K562 (cell line): Measurements from ENCODE around the gene PPP6C. TPM values are rescaled to one million over a fixed set of nuclear protein-coding genes. Genes with fewer than 3 reads are reported as not detected.
A peak's percentile ranks its signal among the peaks of the same experiment; 100 is the strongest.

Source experiments
- BRCA1 ChIP-seq, 2 experiments: fragments of 450-650 bp in 1 of 2; sonication (generic) in 1 of 2; formaldehyde crosslinking in 1 of 2; IDR thresholded peaks; 2 replicates each; pipeline versions ENCODE4 v1.5.0 to v1.6.1; 2017 to 2020; ENCODE audit warnings: mild to moderate bottlenecking in 1 of 2, missing genetic modification reagents in 1 of 2
- ETV1 ChIP-seq: fragments of 450-650 bp; conservative IDR thresholded peaks from 2 replicates; pipeline ENCODE4 v1.6.1; 2016; ENCODE audit warnings: missing genetic modification characterization, control low read depth, low read depth, missing compliant biosample characterization
- GATAD2A ChIP-seq: fragments of 450-650 bp; IDR thresholded peaks from 2 replicates; pipeline ENCODE4 v1.6.1; 2017
- GTF2A2 ChIP-seq: IDR thresholded peaks from 2 replicates; pipeline ENCODE4 v1.6.1; 2016; ENCODE audit warnings: mild to moderate bottlenecking, missing genetic modification characterization, missing compliant biosample characterization
- MGA ChIP-seq: fragments of 450-650 bp; IDR thresholded peaks from 2 replicates; pipeline ENCODE4 v1.6.1; 2016; ENCODE audit warnings: mild to moderate bottlenecking, moderate library complexity
- MNT ChIP-seq, 2 experiments: fragments of 450-650 bp; conservative IDR thresholded peaks; 2 replicates each; pipeline ENCODE4 v1.6.1; 2017; ENCODE audit warnings: mild to moderate bottlenecking in 2 of 2, moderate library complexity in 2 of 2
- MTA1 ChIP-seq: fragments of 450-650 bp; IDR thresholded peaks from 2 replicates; pipeline ENCODE4 v1.6.1; 2017; ENCODE audit warnings: borderline replicate concordance
- PHB2 ChIP-seq: fragments of 450-650 bp; IDR thresholded peaks from 2 replicates; pipeline ENCODE4 v1.6.1; 2017; ENCODE audit warnings: low read depth
- POLR2AphosphoS2 ChIP-seq: IDR thresholded peaks from 2 replicates; pipeline ENCODE4 v1.6.1; 2012; ENCODE audit warnings: low read length, improper control_type of control experiment
- SLC30A9 ChIP-seq: fragments of 250-450 bp; sonication (Bioruptor Pico); IDR thresholded peaks from 2 replicates; pipeline ENCODE4 v1.8.0; 2022; ENCODE audit warnings: mild to moderate bottlenecking, moderate library complexity
- TCF3 ChIP-seq: sonication (generic); formaldehyde crosslinking; IDR thresholded peaks from 2 replicates; pipeline ENCODE4 v1.4.0; 2020; ENCODE audit warnings: mild to moderate bottlenecking, missing genetic modification reagents
- THRB ChIP-seq: fragments of 450-650 bp; formaldehyde crosslinking; conservative IDR thresholded peaks from 2 replicates; pipeline ENCODE4 v1.4.0; 2022; ENCODE audit warnings: mild to moderate bottlenecking, missing genetic modification characterization
- ZC3H4 ChIP-seq: sonication (generic); formaldehyde crosslinking; IDR thresholded peaks from 2 replicates; pipeline ENCODE4 v1.9.0; 2021; ENCODE audit warnings: missing genetic modification reagents, borderline replicate concordance
- polyA plus RNA-seq, 8 experiments: library from polyadenylated mRNA; depleted of rRNA in 4 of 8; stranded (reverse) in 5 of 8; unstranded in 3 of 8; fragments of >200 nt; fragmentation: Nextera tagmentation in 2 of 8; fragmentation: Illumina TruSeq in 1 of 8; extraction: Ambion mirVana in 2 of 8; extraction: Trizol in 1 of 8; gene quantifications; 2 replicates each; pipeline versions ENCODE4 v1.2.1 to v1.2.3, GENCODE V29; 2011 to 2014; ENCODE audit warnings: inconsistent platforms in 1 of 8, missing spikeins in 1 of 8
- total RNA-seq, 7 experiments: library from RNA; depleted of rRNA in 6 of 7; stranded (reverse); fragments of >200 nt in 6 of 7; fragmentation: Illumina TruSeq in 2 of 7; extraction: Trizol in 2 of 7; gene quantifications; 2 replicates each; pipeline versions ENCODE4 v1.2.1 to v1.2.3, GENCODE V29; 2011 to 2021; ENCODE audit warnings: low replicate concordance in 1 of 7

Gene PPP6C
- total and polyA plus RNA-seq, 9 of the 15 experiments (the other 6 are each of a cell fraction or from before 2014, with no cell fraction given): 18.8 to 44.8 (median 38.3) TPM

- TF ChIP-seq MGA (no peak), THRB (no peak), GTF2A2 (no peak), TCF3 (CRISPR knock-in tag) (peak; percentile 90), MTA1 (peak; percentile 81), ETV1 (tag) (no peak), SLC30A9 (CRISPR knock-in tag) (no peak), PHB2 (peak; percentile 72), POLR2AphosphoS2 (no peak), ZC3H4 (no peak), GATAD2A (no peak), MNT (conservative IDR thresholded peaks at IDR 0.05) (peak in 1 of 2 experiments; percentile 31; a peak in 1 of 4 replicates), BRCA1 (IDR thresholded peaks at IDR 0.05) (no peak), BRCA1 (CRISPR knock-in tag; IDR thresholded peaks at IDR 0.05) (no peak)
Observed at GRCh38 chr9:125131778-125132177, 57.8 kb downstream of the PPP6C start (continued).
